ENCODE measurements around the gene RUNX2.

The RUNX2 gene

GRCh38 chr6:45411959-45412358 lies 83.8 kb downstream of the RUNX2 start:
- in situ Hi-C loops (cut with MboI; ENCODE audit: low sequenced_read_pairs) = no loop called here

GRCh38 chr6:45415315-45415714 lies 87.2 kb downstream of the RUNX2 start:
- in situ Hi-C loops (cut with MboI; ENCODE audit: low sequenced_read_pairs) = no loop called here

GRCh38 chr6:45415788-45416518 lies 87.8 kb downstream of the RUNX2 start:
- in situ Hi-C loops (cut with MboI; ENCODE audit: low sequenced_read_pairs) = no loop called here

- in situ Hi-C loops (cut with MboI; ENCODE audit: low sequenced_read_pairs) = no loop called here
These were observed 88.6 kb downstream of the RUNX2 start for GRCh38 chr6:45416700-45417099.

- in situ Hi-C loops (cut with MboI; ENCODE audit: low sequenced_read_pairs) = no loop called here
These were observed 89.3 kb downstream of the RUNX2 start for GRCh38 chr6:45417436-45417835.

GRCh38 chr6:45419571-45420082 lies 91.5 kb downstream of the RUNX2 start:
- in situ Hi-C loops (cut with MboI; ENCODE audit: low sequenced_read_pairs) = loop anchor here (10.0 kb wide), 1 partner anchor 295 kb away; no protein-coding TSS in a partner anchor

GRCh38 chr6:45420083-45420908 lies 92.2 kb downstream of the RUNX2 start:
- in situ Hi-C loops (cut with MboI; ENCODE audit: low sequenced_read_pairs) = loop anchor here (10.0 kb wide), 1 partner anchor 295 kb away; no protein-coding TSS in a partner anchor

- in situ Hi-C loops (cut with MboI; ENCODE audit: low sequenced_read_pairs) = loop anchor here (10.0 kb wide), 1 partner anchor 294 kb away; no protein-coding TSS in a partner anchor
These were observed 93.0 kb downstream of the RUNX2 start for GRCh38 chr6:45420909-45421708.

- in situ Hi-C loops (cut with MboI; ENCODE audit: low sequenced_read_pairs) = loop anchor here (10.0 kb wide), 1 partner anchor 293 kb away; no protein-coding TSS in a partner anchor
These were observed 93.8 kb downstream of the RUNX2 start for GRCh38 chr6:45421709-45422502.

- in situ Hi-C loops (cut with MboI; ENCODE audit: low sequenced_read_pairs) = loop anchor here (10.0 kb wide), 1 partner anchor 292 kb away; no protein-coding TSS in a partner anchor
These were observed 94.5 kb downstream of the RUNX2 start for GRCh38 chr6:45422503-45423110.

GRCh38 chr6:45423111-45423823 lies 95.1 kb downstream of the RUNX2 start:
- in situ Hi-C loops (cut with MboI; ENCODE audit: low sequenced_read_pairs) = loop anchor here (10.0 kb wide), 1 partner anchor 292 kb away; no protein-coding TSS in a partner anchor

- in situ Hi-C loops (cut with MboI; ENCODE audit: low sequenced_read_pairs) = loop anchor here (10.0 kb wide), 1 partner anchor 291 kb away; no protein-coding TSS in a partner anchor
These were observed 95.8 kb downstream of the RUNX2 start for GRCh38 chr6:45423824-45424450.

GRCh38 chr6:45424451-45424861 lies 96.3 kb downstream of the RUNX2 start:
- in situ Hi-C loops (cut with MboI; ENCODE audit: low sequenced_read_pairs) = loop anchor here (10.0 kb wide), 1 partner anchor 290 kb away; no protein-coding TSS in a partner anchor

- in situ Hi-C loops (cut with MboI; ENCODE audit: low sequenced_read_pairs) = loop anchor here (10.0 to 25.0 kb wide), 2 partner anchors 289 to 486 kb away; no protein-coding TSS in a partner anchor
These were observed 98.1 kb downstream of the RUNX2 start for GRCh38 chr6:45426251-45426650.

GRCh38 chr6:45427726-45428125 lies 99.6 kb downstream of the RUNX2 start:
- in situ Hi-C loops (cut with MboI; ENCODE audit: low sequenced_read_pairs) = loop anchor here (10.0 to 25.0 kb wide), 2 partner anchors 287 to 485 kb away; no protein-coding TSS in a partner anchor

GRCh38 chr6:45428727-45429126 lies 100.6 kb downstream of the RUNX2 start:
- in situ Hi-C loops (cut with MboI; ENCODE audit: low sequenced_read_pairs) = loop anchor here (10.0 to 25.0 kb wide), 2 partner anchors 286 to 484 kb away; no protein-coding TSS in a partner anchor

GRCh38 chr6:45430590-45431202 lies 102.6 kb downstream of the RUNX2 start:
- in situ Hi-C loops (cut with MboI; ENCODE audit: low sequenced_read_pairs) = loop anchor here (25.0 kb wide), 1 partner anchor 482 kb away; no protein-coding TSS in a partner anchor

Measured in HL-60/S4 treated with retinoic acid at 250 ng/mL for 4 days and 3 days (cell line).